GM12892 (cell line): ENCODE measurements around the gene SOX1.

Source experiments
- POLR2A ChIP-seq: IDR thresholded peaks from 2 replicates; pipeline ENCODE4 v1.6.1; 2011; ENCODE audit warnings: low read depth, low read length, control low read depth
- POLR2AphosphoS5 ChIP-seq: IDR thresholded peaks from 2 replicates; pipeline ENCODE4 v1.6.1; 2011; ENCODE audit warnings: low read depth, low read length, control low read depth
- TAF1 ChIP-seq: IDR thresholded peaks from 2 replicates; pipeline ENCODE4 v1.6.1; 2011; ENCODE audit warnings: low read depth, mild to moderate bottlenecking, control low read depth, low read length, borderline replicate concordance

GRCh38 chr13:112066624-112067004, 335 bp upstream of the SOX1 start:
- TF ChIP-seq POLR2AphosphoS5, result no peak
- TF ChIP-seq POLR2A, result no peak
- no peak for TF ChIP-seq TAF1
